Spleen (tissue), 7 donors: Measurements from ENCODE around the gene COBL.

Source experiments
- CTCF ChIP-seq, 11 experiments: fragments of 200-600 bp in 7 of 11; fragments of 450-650 bp in 4 of 11; sonication (generic) in 4 of 11; IDR thresholded peaks in 8 of 11; conservative IDR thresholded peaks in 3 of 11; 1 replicate in 7 of 11; 2 replicates in 4 of 11; pipeline versions ENCODE4 v1.4.0 to v1.8.0; 2016 to 2021; ENCODE audit warnings: antibody characterized with exemption in 11 of 11, inconsistent platforms in 4 of 11, mild to moderate bottlenecking in 1 of 11
- POLR2A ChIP-seq, 3 donors: fragments of 450-650 bp; IDR thresholded peaks; one replicate each; pipeline ENCODE4 v1.5.1; 2017; ENCODE audit warnings: antibody characterized with exemption in 3 of 3, mild to moderate bottlenecking in 1 of 3
- POLR2AphosphoS5 ChIP-seq, 3 donors: sonication (generic); formaldehyde crosslinking; IDR thresholded peaks; one replicate each; pipeline ENCODE4 v1.5.1; 2017; ENCODE audit warnings: antibody characterized with exemption in 3 of 3
- donor health status: DM: no; HTN: no; CAD: no; lungs with moderate emphysema.
- donor health status: DM: no; HTN: no; CAD: no.
- donor health status: DM: no; HTN: no; CAD: no.

DNA sequence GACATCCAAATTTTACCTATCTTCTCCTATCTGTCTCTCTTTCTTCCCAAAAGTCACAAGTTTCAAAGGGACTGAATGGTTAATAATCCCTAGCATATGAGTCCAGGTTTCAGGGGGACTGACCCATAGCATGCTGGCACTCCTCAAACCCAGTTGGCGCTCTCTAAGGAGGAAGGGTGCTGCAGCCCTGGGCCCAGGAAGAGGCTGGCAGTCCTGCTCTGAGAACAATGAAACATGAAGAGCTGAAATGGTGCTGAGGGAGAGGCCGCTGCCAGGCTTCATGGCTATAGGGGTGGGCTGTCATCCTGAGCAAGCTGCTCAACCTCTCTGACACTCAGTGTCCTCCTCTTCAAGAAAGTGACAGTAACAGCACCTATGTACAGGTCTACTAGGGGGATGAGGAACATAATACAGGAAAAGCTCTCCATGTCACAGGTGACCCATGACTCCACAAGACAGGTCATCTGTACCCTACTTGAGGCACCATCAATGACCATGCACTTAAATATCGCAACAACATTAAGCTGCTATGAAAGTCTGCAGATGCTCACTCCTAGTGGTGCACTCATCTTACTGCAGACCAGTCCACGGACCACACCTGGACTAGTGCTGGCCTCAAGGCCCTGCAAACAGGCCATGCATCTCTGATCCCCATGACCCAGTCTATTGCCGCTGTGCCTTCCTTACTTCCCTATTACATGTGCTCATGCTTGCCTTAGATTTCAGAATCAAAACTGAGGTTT is 17.0 kb downstream of the COBL start:
- TF ChIP-seq CTCF (IDR thresholded peaks at IDR 0.05 in 8 of 11, conservative IDR thresholded peaks at IDR 0.05 in 3 of 11) (no peak), POLR2AphosphoS5 (IDR thresholded peaks at IDR 0.05) (no peak), POLR2A (IDR thresholded peaks at IDR 0.05) (no peak)
